WERI-Rb-1 (cell line): ENCODE measurements around the gene GON4L.

ENCODE experiments used
- DNase-seq: peaks from one replicate; pipeline ENCODE4 v3.0.0-alpha.2; 2020
- H3K27ac ChIP-seq: fragments of 250-450 bp; sonication (Bioruptor Pico); 2 replicates; pipeline ENCODE4 v1.5.1; 2020; ENCODE audit warnings: mild to moderate bottlenecking, moderate library complexity
- H3K27me3 ChIP-seq: fragments of 250-450 bp; sonication (Bioruptor Pico); 2 replicates; pipeline ENCODE4 v1.5.1; 2021; ENCODE audit warnings: mild to moderate bottlenecking, low read depth, moderate library complexity; ENCODE audit not compliant: insufficient read depth, severe bottlenecking
- H3K36me3 ChIP-seq: fragments of 250-450 bp; sonication (Bioruptor Pico); 2 replicates; pipeline ENCODE4 v1.5.1; 2020; ENCODE audit warnings: mild to moderate bottlenecking, moderate library complexity
- H3K4me3 ChIP-seq: 2 replicates; pipeline ENCODE4 v1.5.1; 2011; ENCODE audit warnings: low read depth, mild to moderate bottlenecking, control low read depth, low read length
- H3K9me3 ChIP-seq: fragments of 250-450 bp; sonication (Bioruptor Pico); 2 replicates; pipeline ENCODE4 v1.5.1; 2021; ENCODE audit warnings: mild to moderate bottlenecking, moderate library complexity; ENCODE audit not compliant: severe bottlenecking
- TF ChIP-seq, protein P1 (sequence below): IDR thresholded peaks from 2 replicates; pipeline ENCODE4 v1.5.1; 2011; ENCODE audit warnings: low read depth, mild to moderate bottlenecking, control low read depth, inconsistent platforms, low read length

Gene GON4L

GRCh38 chr1:155880950-155881349 lies 23.9 kb upstream of the GON4L start:
- H3K4me3 ChIP-seq, result no peak overlapping the region

DNA sequence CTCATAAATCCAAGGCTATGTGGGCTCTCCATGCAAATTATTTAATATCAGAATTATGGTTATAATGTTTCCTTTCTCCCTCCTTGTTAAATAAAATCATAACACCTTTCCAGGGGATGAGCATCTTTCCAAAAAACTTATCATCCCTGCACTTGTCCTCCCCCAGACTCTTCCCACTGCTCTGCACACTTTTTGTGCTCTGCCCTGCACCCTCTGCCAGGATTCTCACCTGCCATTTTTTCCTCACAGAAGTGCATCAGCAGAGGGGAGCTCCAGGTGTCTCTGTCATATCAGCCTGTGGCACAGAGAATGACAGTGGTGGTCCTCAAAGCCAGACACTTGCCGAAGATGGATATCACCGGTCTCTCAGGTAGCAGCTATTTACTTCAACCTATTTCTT lies 23.2 kb upstream of the GON4L start:
- TF ChIP-seq, protein P1, sequence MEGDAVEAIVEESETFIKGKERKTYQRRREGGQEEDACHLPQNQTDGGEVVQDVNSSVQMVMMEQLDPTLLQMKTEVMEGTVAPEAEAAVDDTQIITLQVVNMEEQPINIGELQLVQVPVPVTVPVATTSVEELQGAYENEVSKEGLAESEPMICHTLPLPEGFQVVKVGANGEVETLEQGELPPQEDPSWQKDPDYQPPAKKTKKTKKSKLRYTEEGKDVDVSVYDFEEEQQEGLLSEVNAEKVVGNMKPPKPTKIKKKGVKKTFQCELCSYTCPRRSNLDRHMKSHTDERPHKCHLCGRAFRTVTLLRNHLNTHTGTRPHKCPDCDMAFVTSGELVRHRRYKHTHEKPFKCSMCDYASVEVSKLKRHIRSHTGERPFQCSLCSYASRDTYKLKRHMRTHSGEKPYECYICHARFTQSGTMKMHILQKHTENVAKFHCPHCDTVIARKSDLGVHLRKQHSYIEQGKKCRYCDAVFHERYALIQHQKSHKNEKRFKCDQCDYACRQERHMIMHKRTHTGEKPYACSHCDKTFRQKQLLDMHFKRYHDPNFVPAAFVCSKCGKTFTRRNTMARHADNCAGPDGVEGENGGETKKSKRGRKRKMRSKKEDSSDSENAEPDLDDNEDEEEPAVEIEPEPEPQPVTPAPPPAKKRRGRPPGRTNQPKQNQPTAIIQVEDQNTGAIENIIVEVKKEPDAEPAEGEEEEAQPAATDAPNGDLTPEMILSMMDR, result no peak
- Histone ChIP-seq H3K27ac (no peak overlapping the region), H3K4me3 (no peak overlapping the region), H3K27me3 (no peaks in the 10 kb centered on the region), H3K9me3 (no peaks in the 10 kb centered on the region), H3K36me3 (peaks cover 27% of the 10 kb centered on the region)
- DNase-seq, result no peak

More at GRCh38 chr1:155880950-155881349, 23.9 kb upstream of the GON4L start:
- Histone ChIP-seq H3K9me3 (no peaks in the 10 kb centered on the region), H3K27ac (no peak overlapping the region), H3K27me3 (no peaks in the 10 kb centered on the region), H3K36me3 (peaks cover 27% of the 10 kb centered on the region)
- DNase-seq, result no peak
- TF ChIP-seq, protein P1, result no peak

DNA sequence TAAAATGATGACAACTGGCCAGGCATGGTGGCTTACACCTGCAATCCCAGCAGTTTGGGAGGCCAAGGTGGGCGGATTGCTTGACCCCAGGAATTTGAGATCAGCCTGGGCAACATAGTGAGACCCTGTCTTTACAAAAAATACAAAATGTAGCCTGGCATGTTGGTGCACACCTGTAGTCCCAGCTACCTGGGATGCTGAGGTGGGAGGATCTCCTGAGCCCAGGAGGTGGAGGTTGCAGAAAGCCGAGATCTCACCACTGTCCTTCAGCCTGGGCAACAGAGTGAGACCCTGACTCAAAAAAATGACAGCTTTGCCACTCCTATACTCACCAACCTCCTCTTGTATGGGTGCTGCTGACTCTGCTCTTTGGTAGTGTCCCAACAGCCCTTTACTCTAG lies 20.9 kb upstream of the GON4L start:
- DNase-seq, result no peak
- Histone ChIP-seq H3K36me3 (peaks cover 30% of the 10 kb centered on the region), H3K27me3 (no peaks in the 10 kb centered on the region), H3K27ac (no peak overlapping the region), H3K9me3 (no peaks in the 10 kb centered on the region), H3K4me3 (no peak overlapping the region)
- TF ChIP-seq, protein P1, result no peak

DNA sequence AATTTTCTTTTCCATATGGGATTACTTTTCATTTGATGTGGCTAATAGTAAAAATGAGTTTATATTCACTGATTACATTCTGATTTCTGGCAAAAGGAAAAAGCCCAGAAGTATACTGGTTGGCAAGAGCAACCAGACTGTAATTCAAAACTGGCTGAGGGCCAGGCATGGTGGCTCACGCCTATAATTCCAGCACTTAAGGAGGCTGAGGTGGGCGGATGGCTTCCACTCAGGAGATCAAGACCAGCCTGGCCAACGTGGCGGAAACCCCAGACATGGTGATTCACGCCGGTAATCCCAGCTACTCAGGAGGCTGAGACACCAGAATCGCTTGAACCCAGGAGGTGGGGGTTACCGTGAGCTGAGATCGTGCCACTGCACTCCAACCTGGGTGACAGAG lies 16.8 kb upstream of the GON4L start:
- H3K4me3 ChIP-seq, result no peak overlapping the region
- H3K27ac ChIP-seq, result no peak overlapping the region
- no peak for DNase-seq
- peaks cover 30% of the 10 kb centered on the region for H3K36me3 ChIP-seq
- H3K9me3 ChIP-seq, result no peaks in the 10 kb centered on the region
- TF ChIP-seq, protein P1, result no peak
- H3K27me3 ChIP-seq, result no peaks in the 10 kb centered on the region

GRCh38 chr1:155872527-155872926 lies 15.5 kb upstream of the GON4L start:
- Histone ChIP-seq H3K9me3 (no peaks in the 10 kb centered on the region), H3K36me3 (peaks cover 43% of the 10 kb centered on the region), H3K27me3 (no peaks in the 10 kb centered on the region), H3K27ac (no peak overlapping the region), H3K4me3 (no peak overlapping the region)
- no peak for DNase-seq
- TF ChIP-seq, protein P1, result no peak

DNA sequence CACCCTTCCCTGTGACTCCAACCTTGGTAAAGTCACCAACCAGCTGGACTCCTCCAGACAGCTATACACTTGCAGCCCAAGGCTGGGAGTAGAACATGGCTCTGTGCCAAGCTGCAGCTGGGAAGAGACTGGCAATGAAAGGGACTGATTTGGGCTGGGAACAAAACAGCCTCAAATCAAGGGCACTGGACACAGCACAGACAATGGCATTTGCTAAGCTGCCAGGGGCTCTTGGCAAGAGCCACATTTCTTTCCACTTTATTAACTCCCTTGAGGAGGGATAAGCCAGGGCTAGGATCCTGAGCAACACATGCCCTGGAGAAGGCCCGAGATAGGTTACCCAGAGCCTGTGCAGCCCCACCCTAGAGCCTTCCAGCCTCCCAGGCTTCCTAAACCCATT lies 14.4 kb upstream of the GON4L start:
- Histone ChIP-seq H3K4me3 (no peak overlapping the region), H3K9me3 (no peaks in the 10 kb centered on the region), H3K36me3 (peaks cover 48% of the 10 kb centered on the region), H3K27ac (no peak overlapping the region), H3K27me3 (no peaks in the 10 kb centered on the region)
- TF ChIP-seq, protein P1, result no peak
- DNase-seq, result no peak
